GM21528 (cell line): ENCODE results near the gene ENKD1.
"Not testable (repeated sequence)": the region's sequence is repeated elsewhere in the genome, so short reads cannot be mapped to it uniquely, and the experiment has no call there.

Experiments
- ATAC-seq: cut with Tn5 transposase; IDR thresholded peaks from one replicate; pipeline ENCODE4 v1.9.1; 2021; ENCODE audit warnings: mild to moderate bottlenecking, moderate library complexity; ENCODE audit not compliant: unreplicated experiment, low FRiP score

Gene ENKD1, protein sequence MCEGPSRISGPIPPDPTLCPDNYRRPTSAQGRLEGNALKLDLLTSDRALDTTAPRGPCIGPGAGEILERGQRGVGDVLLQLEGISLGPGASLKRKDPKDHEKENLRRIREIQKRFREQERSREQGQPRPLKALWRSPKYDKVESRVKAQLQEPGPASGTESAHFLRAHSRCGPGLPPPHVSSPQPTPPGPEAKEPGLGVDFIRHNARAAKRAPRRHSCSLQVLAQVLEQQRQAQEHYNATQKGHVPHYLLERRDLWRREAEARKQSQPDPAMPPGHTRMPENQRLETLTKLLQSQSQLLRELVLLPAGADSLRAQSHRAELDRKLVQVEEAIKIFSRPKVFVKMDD

GRCh38 chr16:67666559-67667452, at the start of gene ENKD1, which contains the start of gene C16orf86:
ENKD1 (minus strand) TSS chr16:67666750; CDS start chr16:67666442, 308 bp downstream.
C16orf86 (plus strand) TSS chr16:67666814; CDS start chr16:67666971, 157 bp downstream.
- ATAC-seq, result peak; percentile 43

DNA sequence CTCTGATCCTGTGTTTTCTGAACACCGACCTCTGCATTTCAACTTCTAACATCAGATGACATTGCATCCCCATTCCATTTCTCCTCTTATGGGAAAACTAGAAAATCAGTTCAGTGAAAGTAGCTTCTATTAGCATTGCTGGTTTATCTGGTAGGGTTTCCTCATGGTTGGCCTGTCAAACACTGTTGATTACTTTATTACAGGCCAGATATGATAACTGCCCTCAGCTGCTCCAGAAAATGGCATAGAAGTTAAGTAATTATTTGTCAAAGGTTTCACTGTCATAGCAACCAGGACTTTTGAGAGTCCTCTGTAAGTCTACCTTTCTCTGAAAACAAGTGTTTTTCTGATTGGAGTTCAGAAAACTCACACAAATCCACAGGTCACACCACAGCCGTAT, 49.5 kb upstream of the ENKD1 start:
- no peak for ATAC-seq

DNA sequence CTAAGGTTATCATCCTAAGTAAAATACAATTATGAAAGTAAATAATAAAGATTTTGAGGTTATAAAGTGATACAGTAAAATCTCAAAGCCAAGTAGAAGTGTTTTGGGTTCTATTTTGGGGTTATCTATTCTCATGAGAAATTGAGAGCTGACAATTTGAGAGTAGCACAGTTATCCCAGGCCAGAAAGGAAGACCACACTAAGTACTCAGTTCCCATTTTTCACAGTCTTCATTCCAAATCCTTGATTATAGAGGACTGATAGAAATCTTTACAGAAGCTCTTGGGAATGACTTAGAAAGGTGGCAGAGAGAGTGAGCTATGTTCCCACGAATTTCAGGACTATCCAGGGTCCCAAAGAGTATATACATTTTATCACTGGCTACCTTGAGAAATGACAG, 48.0 kb upstream of the ENKD1 start:
- ATAC-seq, result no peak

- ATAC-seq, result no peak
Measured at GRCh38 chr16:67713647-67714273, 47.2 kb upstream of the ENKD1 start.

GRCh38 chr16:67710607-67711006, 44.1 kb upstream of the ENKD1 start:
- no peak for ATAC-seq

DNA sequence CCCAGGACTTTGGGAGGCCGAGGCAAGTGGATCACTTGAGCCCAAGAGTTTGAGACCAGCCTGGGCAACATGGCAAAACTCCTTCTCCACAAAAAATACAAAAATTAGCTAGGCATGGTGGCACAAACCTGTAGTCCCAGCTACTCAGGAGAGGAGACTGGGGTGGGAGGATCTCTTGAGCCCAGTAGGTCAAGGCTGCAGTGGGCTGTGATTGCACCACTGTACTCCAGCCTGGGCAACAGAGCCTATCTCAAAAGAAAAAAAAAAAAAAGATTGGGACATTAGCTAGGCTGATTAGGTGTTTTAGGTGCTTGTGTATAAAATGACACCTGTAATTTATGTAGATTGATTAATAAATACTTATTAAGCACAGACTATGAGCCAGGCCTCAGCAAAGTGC, 42.5 kb upstream of the ENKD1 start:
- no peak for ATAC-seq

- no peak for ATAC-seq
Measured at GRCh38 chr16:67708368-67708771, 41.8 kb upstream of the ENKD1 start.

DNA sequence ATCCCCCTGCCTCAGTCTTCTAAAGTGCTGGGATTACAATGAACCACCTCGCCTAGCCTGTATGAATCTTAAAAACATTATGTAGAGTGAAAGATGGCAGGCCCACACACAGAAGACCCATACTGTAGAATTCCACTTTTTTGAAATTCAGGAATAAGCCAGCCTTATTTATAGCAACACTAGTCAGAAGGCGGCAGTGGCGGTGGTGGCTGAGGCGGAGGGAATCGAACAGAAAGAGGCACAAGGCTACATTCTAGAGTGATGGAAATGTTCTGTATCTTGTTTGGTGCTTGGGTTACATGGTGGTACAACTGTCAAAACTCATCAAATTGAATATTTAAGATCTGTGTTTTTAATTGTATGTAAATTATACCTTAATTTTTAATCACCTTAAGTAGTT, 41.2 kb upstream of the ENKD1 start:
- ATAC-seq, result no peak

DNA sequence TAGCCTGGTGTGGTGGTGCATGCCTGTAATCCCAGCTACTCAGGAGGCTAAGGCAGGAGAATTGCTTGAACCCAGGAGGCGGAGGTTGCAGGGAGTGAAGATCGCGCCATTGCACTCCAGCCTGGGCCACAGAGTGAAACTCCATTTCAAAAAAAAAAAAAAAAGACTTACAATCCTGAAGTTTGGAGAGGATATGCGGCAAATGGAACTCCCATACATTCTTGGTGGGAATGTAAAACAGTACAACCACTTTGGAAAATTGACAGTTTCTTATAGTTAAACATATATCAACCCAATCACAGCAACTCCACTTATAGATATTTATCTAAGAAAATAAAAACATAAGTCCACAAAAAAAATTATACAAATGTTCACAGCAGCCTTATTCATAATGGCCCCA, 40.7 kb upstream of the ENKD1 start:
- no peak for ATAC-seq

DNA sequence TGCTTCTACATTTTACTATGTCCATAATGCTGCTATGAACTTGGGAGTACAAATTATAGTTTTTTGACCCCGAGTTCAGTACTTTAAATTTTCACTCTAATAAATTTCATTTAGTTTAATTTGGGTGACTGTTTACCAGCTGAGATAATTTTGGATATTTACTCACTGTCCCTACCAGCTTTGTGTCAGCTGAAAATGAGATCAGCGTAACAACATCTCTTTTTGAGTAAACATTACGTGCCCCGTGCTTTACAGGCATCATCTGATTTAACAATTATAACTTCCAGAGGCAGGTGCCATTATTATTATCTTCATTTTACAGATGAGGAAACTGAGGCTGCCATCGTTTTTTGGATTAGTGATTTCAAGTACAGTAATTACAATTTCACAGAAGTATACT, 37.6 kb upstream of the ENKD1 start:
- ATAC-seq, result no peak

GRCh38 chr16:67703626-67704025, 37.1 kb upstream of the ENKD1 start:
- ATAC-seq, result no peak

GRCh38 chr16:67702130-67702529, 35.6 kb upstream of the ENKD1 start:
- ATAC-seq, result no peak

- ATAC-seq, result no peak
Measured at GRCh38 chr16:67701420-67701819, 34.9 kb upstream of the ENKD1 start.

- ATAC-seq, result no peak
Measured at GRCh38 chr16:67699265-67699664, 32.7 kb upstream of the ENKD1 start.

DNA sequence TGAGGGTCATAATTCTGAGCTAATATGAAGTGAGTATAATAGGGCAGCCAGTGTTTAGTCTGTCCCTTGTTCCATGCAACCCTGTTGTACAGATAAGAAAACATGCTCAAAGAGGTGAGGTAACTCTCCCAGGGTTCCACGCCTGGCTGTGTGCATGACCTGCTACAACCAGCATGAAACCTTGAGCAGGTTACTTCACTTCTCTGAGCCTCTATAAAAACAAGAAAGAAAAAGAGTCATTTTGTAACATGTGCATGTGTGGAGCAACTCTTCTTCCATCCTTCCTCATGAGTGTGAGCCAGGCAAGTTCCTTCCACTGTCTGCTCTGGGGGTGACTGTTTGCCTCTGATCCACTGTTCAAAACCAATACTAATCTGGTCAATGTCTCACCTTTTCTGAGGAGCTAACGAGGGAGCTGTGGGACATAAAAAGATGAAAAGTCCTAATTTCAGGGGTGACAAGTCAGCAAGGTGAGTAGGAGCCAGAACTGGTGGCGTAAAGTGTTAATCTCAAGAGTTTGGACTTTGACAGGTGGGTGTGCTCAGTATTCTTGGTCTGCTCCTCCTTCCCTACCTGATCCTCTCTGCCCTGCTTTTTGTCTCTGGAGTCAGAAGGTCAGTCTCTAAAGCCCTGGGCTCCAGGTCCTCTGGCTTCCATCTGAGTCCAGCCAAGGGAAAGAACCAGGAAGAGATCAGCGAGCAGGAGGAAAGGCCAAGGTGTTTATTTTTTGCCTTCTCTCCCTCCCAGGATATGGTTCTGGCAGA, 31.1 kb upstream of the ENKD1 start:
- ATAC-seq, result no peak

DNA sequence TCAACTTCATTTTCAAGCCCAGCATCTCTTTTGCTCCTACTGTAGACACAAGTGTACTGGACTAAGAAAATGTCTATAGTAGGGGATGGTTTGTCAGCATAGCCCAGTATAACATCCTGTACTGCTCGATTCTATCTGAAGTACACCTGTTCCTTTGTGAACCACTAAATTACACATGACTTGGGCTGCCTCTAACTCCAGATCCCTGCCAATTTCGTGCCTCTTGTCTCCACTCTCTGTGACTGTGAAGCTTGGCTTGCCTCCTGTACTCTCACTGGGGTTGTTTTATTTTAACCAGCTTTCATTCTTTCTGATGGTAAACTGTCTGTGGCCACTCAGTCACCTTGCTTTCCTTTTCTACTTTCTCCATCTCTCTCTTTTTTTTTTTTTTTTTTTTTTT, 28.1 kb upstream of the ENKD1 start:
- ATAC-seq, result no peak

DNA sequence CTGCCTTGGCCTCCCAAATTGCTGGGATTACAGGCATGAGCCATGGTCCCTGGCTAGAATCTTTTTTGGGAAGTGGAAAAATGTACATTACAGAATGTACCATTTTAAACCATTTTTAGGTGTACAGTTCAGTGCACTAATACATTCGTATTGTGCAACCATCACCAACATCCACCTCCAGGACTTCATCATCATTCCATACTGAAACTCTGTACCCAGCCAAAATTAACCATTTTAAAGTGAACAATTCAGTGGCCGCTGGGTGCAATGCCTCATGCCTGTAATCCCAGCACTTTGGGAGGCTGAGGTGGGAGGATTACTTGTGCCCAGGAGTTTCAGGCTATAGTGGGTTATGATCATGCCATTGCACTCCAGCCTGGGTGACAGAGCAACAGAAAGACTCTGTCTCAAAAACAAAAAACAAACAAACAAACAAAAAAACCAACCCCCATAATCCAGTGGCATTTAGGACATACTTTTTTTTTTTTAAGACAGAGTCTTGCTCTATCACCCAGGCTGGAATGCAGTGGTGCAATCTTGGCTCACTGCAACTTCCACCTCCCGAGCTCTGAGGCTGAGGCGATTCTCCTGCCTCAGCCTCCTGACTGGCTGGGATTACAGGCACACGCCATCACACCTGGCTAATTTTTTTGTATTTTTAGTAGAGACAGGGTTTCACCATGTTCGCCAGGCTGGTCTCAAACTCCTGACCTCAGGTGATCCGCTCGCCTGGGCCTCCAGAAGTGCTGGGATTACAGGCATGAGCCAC, 27.2 kb upstream of the ENKD1 start:
- ATAC-seq, result not testable (repeated sequence)

GRCh38 chr16:67685388-67686112, 19.0 kb upstream of the ENKD1 start:
- no peak for ATAC-seq

DNA sequence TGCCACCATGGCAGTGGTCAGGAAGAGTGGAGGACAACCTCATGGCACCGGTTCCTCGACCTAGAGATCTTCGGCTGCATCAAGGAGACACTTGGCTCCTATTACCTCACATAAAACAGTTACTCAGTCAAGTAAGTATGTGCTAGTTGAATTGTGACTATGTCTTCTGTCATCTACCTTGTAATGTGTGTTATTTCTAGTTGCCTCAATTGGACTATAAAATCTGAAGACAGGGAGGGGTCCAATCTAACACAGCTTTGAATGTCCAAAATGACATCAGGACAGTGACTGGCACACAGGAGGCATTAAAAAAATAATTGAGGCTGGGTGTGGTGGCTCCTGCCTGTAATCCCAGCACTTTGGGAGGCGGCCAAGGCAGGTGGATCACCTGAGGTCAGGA, 17.2 kb upstream of the ENKD1 start:
- no peak for ATAC-seq
